HG03521 (cell line): ENCODE measurements around the gene TAF4.
"Not testable (repeated sequence)": the region's sequence is repeated elsewhere in the genome, so short reads cannot be mapped to it uniquely, and the experiment has no call there.

Source experiments
- ATAC-seq: cut with Tn5 transposase; IDR thresholded peaks from one replicate; pipeline ENCODE4 v1.9.1; 2021; ENCODE audit warnings: mild to moderate bottlenecking, moderate library complexity; ENCODE audit not compliant: unreplicated experiment

The TAF4 gene

GRCh38 chr20:62059401-62059800 lies 6.3 kb downstream of the TAF4 start:
- no peak for ATAC-seq

- ATAC-seq = no peak
Measured at GRCh38 chr20:62058941-62059340, 6.7 kb downstream of the TAF4 start.

DNA sequence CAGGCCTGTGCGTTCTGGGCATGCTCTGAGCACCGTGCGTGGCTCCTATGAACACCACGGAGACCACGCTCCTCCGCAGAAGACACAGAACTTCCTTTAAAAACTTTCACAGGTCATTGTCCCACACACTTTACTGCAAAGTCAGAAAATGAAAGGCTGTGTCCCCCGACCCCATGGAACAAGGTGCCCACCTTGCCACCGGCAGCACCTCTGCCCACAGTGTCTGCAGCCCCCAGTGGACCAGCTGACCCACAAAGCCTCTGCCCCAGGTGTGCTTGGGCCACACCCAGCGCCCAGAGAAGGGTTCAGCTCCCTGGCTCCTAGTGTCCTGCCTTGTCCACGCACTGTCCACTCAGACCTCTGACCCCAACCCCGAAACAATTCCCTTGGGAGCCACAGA lies 8.7 kb downstream of the TAF4 start:
- no peak for ATAC-seq

- ATAC-seq = no peak
Measured at GRCh38 chr20:62056377-62056776, 9.3 kb downstream of the TAF4 start.

DNA sequence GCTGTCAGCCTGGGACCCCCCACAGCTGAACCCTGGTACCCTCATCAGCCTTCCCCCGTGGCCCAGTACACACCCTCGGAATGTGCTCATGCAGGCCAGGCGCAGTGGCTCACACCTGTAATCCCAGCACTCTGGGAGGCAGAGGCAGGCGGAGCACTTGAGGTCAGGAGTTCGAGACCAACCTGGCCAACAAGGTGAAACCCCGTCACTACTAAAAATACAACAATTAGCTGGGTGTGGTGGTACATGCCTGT lies 9.9 kb downstream of the TAF4 start:
- ATAC-seq = not testable (repeated sequence)

GRCh38 chr20:62055106-62055861 lies 10.4 kb downstream of the TAF4 start:
- ATAC-seq = no peak

- ATAC-seq = no peak
Measured at GRCh38 chr20:62054451-62054953, 11.2 kb downstream of the TAF4 start.

GRCh38 chr20:62053465-62054196 lies 12.1 kb downstream of the TAF4 start:
- no peak for ATAC-seq

DNA sequence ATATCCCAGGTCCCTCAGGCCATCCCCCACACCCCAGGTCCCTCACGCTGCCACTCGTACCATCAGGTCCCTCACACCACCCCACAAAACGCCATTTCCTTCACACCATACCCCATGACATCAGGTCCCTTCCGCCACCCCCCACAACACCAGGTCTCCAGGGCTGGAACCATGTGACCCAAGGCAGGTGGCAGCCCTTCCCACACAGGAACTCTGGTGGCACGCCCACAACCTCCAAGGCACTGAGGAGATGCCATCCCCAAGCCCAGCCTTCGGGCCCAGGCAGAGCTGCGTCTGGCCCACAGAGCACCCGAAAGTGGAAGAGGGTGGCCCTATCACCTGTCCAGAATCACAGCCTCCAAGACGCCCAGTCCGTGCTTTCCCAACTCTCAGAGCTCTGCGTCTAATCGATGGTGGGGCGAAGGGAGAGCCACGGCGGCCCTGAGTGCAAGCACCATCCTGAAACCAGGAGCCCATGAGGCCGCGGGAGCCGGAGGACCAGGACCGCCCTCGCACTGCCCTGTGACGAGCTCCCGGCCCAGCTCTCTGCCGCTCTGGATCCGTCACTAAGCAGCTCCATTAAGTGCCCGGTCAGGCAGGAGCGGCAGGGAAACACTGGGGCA lies 12.7 kb downstream of the TAF4 start:
- ATAC-seq = no peak

GRCh38 chr20:62052336-62052841 lies 13.3 kb downstream of the TAF4 start:
- no peak for ATAC-seq

DNA sequence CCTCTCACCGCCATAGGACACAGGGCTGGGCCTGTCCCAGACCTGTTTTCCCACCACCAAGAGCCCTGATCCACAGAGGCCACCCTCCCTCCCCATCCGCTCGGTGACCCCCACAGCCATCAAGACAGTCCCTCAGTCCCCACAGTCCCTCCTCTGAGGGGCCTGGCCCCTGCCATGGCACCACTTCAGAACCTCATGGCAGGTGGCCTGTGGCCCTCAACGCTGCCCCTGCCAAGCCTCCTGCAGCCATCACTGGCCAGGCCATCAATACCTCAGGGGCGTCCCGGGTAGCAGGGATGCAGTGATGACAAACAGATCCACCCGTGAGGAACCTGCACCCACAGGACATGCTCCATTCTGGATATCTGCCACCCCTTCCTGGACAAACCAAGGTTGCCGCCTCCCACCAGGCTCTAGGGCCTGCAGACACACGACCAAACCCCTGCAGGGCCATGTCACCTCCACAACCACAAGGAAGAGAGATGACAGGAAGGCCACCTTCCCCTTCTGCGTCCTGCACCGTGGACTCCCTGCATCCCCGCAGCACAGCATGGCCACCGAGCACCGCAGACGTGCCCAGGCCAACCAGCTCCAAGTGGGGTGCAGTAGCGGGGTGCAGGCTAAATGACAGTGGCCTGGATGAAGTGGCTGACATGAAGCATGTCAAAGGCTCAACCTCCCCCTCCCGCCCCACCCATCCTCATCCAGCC lies 14.0 kb downstream of the TAF4 start:
- no peak for ATAC-seq

DNA sequence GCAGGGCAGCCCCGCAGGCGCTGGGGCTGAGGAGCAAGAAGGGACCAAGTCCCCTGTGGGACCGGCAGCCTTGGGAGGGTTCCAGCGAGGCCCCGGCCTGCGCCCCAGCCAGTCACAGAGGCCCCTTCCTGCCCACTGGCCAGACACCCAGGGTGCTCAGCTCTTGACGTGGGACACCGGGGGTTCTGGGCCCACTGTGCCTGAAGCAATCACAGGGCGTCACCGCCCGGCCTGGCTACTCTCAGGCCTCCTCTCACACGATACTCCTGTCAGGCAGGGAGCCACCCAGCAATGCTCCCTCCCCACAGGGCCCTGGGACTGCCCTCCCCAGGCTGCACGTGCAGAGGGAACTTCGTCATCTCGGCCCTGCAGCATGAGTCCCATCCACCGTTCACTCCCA lies 14.5 kb downstream of the TAF4 start:
- ATAC-seq = no peak

DNA sequence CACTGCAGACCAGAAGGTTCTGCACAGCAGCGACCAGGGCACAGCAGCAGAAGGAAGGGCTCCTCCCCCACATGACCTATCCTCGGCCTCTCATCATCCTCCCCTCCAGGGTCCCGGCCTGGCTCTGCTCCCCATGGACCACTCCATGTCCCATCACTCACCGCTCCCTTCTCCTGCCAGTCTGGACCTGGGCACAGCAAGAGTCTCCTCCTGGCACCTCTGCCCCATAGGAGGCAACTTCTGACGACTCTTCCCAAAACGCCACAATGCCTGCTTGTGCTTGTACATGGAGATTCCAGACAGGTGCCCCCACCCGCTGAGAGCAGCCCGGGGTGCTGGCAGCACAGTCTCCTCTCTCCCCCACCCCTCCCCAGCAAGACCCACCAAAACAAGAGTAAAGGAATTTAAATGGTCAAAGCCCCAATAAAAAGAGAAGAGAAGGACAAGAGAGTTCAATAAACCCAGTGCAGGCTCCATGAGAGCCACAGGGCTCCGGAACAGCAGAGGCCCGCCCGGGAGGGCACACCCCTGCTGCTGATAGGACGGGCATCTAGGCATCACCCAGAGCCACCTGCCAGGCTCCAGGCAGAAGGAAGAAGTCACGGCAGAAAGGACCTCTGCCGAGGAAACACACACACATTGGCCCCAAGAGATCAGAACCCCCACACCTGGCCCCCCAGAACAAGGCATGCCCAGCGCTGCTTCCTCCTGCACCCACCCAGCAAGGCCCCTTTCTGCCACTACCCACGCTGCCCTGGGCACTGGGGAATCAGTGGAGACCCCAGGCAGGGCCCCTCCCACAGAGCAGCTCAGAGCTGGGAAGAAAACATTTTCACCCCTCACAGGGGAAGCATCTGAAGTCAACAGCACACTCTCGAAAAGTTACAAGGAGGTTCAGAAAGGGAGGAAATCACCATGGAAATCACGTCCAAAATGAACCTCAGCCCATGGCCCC lies 15.2 kb downstream of the TAF4 start:
- no peak for ATAC-seq

DNA sequence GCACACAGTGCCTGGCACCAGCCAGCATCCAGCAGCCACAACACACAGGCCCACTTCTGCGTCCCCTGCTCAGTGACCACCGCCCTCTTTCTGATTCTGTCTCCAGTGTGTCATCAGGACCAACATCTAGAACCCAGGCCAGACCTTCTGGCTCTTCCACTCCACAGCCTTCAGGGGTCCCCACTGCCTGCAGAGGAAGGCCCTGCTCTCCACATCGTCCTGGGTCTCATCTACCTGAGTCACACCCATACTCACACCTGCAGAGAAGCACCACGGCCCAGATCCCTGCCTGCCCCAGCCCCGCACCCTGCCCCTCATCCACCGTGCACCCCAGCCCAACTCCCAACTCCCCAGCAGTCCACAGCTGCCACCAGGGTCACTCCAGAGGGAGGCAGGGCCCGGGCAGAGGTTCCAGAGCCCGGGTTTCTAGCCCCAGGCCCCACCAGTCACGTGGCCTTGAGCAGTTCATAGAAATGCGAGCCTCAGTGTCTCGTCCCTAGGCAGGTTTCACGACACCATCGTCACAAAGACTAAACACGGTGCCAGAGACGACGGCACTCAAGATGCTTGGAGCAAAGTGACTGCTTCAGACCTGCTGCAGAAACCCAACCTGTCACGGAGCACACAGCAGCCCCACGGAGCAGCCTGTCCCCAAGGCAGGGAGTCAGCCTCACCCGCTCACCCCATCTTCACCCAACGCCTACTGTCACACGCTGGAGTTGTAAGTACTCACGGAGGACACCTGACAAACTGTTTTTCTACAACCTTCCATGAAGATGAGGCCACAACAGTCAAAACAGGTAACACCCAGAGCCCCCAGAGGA lies 16.1 kb downstream of the TAF4 start:
- no peak for ATAC-seq

GRCh38 chr20:62048821-62049291 lies 16.8 kb downstream of the TAF4 start:
- no peak for ATAC-seq

GRCh38 chr20:62048346-62048761 lies 17.3 kb downstream of the TAF4 start:
- no peak for ATAC-seq

DNA sequence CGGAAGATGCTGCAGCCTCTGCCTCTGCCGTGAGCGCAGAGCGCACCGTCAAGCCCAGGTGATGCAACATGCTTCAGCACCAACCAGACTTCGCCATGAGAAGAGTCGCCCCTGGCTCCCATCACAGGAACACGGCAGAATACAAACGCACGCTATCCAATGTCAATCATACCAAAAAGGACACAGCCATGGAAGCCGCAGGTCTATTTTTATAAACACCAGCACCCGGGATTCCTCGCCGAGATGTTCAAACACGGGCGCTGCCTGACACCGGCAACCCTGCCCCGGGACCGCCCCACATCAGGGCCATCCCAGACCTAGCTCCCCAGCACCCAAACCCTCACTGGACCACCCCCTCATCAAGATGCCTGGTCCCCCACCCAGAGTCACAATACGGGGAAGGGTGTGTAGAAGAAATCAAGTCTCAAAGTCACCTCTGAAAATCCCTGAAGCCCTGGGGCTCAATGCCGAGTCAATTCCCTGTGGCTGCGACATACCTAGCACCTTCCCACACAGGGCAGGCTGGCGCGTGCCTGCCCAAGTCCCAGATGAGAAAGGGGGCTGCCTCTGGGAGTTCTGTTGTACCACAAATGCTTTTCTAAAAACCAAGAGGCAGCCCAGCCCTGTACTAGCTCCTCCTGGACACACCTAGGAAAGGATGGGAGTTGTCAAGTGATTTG lies 17.9 kb downstream of the TAF4 start:
- ATAC-seq = no peak

GRCh38 chr20:62046431-62046830 lies 19.2 kb downstream of the TAF4 start:
- ATAC-seq = no peak
